ENCODE data around the gene ZNF511.

- no peak for TF ChIP-seq POLR2A (IDR thresholded peaks at IDR 0.05)
- TF ChIP-seq, protein P1, sequence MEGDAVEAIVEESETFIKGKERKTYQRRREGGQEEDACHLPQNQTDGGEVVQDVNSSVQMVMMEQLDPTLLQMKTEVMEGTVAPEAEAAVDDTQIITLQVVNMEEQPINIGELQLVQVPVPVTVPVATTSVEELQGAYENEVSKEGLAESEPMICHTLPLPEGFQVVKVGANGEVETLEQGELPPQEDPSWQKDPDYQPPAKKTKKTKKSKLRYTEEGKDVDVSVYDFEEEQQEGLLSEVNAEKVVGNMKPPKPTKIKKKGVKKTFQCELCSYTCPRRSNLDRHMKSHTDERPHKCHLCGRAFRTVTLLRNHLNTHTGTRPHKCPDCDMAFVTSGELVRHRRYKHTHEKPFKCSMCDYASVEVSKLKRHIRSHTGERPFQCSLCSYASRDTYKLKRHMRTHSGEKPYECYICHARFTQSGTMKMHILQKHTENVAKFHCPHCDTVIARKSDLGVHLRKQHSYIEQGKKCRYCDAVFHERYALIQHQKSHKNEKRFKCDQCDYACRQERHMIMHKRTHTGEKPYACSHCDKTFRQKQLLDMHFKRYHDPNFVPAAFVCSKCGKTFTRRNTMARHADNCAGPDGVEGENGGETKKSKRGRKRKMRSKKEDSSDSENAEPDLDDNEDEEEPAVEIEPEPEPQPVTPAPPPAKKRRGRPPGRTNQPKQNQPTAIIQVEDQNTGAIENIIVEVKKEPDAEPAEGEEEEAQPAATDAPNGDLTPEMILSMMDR (IDR thresholded peaks at IDR 0.05) = no peak
These were observed 25.8 kb upstream of the ZNF511 start for GRCh38 chr10:133282846-133283390.

Data from uterus (tissue), 2 donors.